GM19099 (cell line): ENCODE data around the gene TWIST2.

Experiments used
- POLR2A ChIP-seq: IDR thresholded peaks from 3 replicates; pipeline ENCODE4 v1.6.1; 2011; ENCODE audit warnings: low read depth; ENCODE audit not compliant: insufficient read length; ENCODE audit errors: extremely low read depth

Gene TWIST2

DNA sequence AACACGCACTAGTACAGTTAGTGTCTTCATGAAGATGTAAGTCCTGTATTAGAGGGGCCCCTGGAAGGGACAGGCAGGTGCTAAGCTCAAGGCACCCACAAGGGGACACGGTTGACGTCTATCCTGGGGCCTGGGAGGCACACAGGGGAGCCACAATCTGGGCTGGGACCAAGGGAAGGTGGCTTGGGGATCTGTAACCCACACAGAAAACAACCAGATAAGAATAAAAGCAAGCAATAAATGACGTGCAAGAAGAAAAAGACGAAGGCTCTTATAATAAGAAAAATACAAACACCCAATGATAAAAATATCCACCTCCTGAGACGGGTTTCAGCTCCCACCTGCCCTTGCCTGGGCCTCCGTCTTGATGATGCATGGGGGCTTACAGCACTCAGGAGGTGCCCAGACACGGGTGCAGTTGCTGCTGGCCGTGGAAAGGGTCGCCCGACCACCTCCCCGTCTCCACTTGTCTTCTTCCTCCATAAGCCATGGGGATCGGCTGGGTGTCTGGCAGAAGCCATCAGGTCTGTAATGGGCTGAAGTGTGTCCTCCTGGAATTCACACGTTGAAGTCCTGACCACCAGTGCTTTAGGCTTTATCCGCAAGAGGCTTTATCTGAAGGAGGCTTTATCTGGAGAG is 73.9 kb downstream of the TWIST2 start:
- no peak for TF ChIP-seq POLR2A

DNA sequence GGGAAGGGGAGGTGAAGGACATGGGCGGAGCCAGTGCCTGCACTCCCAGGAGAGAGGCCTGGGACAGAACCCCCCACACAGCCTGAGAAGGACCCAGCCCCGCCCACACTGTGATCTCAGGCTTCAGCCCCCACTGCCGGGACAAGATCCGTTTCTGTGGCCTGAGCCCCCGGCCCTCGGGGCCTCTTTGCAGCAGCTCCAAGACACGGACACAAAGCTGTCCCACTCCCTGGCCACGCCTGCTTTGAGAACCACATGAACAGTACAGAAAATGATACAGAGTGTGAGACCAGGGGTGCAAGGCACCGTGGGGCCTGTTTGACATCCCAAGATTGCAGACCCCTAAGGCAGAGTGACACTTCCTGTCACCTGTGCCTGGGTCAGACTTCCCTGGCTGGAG is 74.5 kb downstream of the TWIST2 start:
- TF ChIP-seq POLR2A: no peak

DNA sequence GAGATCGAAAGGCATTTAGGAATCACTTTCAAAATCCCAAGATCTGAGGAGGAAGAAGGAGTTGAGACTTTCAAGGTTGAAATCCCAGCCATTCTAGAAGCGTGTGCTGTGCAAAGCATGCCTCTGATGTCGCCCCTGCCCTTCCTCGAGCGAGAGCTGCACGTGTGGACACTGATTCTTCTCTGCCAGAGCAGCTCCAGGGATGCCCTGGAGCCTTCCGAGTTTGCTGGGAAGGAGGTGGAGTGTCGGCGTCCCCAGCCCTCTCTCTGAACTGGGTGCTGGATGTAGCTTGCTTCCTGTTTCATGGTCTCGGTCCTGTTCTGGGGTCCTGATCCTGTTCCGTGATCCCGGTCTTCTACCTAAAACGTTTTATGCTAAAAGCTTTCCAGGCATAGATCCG is 76.1 kb downstream of the TWIST2 start:
- no peak for TF ChIP-seq POLR2A

DNA sequence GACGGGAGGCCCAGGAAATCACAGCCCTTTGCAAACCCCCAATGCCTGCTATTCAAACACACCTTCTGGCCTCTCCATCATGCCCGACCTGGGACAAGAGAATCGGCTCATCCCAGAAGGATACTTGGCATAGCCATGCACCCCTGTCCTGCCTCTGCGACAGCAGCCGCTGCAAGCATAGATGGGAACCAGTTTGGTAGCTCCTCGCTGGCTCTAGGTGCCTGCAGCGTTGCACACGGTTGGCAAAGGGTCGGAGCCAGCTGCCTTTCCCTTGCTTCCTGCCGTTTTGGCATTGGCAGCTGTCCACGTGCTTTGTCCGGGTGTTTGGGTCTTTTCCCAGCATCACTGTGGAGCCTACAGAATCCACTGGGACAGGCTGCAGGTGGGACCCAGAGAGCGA is 76.9 kb downstream of the TWIST2 start:
- TF ChIP-seq POLR2A: no peak

- TF ChIP-seq POLR2A: no peak
Observed at GRCh38 chr2:238925281-238925680, 77.4 kb downstream of the TWIST2 start.

DNA sequence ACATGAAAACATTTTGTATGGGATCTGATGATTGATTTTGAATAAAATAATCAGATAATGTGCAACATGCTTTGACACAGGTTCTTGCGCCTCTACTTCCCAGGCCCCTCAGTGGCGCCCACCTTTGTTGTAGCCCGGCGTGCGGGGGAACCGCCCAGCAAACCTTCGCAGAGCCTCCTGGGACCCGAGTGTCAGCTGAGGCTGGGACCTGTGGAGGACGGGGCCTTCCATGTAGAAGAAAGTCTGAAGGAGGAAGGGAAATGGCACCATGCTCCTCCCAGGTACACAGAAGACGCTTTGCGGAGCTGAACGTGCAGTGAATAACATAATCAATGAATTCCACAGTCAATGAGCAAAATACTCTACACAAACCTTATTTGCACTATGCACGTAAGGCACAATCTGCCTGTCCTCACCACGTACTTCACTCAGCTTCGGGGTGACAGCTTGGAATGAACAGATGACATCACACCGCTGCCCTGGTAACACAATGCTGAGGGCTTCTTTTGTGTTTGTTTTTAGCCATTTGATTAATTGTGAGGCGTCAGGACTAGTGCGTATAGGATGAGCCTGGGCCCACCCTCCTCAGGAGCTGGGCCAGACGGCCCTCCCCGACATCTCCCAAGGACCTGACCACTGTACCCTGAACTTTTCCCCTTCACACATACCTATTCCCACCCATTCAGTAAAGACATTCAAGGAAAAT is 78.1 kb downstream of the TWIST2 start:
- TF ChIP-seq POLR2A: no peak

DNA sequence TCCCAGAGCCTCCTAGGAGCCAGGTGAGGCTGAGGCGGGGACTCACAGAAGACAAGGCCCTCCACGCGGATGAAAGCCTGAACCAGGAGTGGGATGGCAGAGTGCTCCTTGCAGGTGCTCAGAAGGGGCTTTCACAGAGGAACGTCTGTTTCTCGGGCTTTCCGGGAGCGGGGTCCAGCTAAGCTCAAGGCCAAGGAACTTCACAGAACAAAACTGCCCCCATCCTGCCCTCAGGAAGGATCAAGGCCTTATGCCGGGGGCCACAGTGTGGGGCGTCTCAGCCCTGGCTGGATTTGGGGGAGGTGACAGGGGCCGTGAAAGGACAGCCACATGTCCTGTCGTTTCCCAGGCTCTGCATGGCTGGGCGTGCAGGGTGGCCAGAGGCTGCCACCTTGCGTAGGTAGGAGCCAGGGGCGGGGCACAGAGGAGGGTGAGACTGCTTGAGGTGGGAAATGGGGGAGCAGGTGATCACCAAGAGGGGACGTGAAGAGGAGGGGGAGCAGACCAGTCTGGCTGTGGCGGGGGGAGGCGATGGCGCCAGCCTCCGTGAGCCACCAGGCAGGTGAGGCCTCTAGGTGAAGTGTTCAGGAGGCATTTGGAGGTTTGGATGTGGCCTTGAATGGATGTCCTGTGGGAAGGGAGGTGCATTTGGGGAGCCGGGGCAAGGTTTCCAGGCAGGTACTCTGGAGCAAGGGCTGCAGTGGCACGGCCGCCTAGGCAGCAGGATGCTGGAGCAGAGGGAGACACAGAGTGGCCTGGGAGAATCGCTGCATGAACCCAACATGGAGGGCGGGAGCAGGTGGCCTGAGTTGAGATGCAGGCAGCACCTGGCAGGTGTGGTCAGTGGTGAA is 79.1 kb downstream of the TWIST2 start:
- no peak for TF ChIP-seq POLR2A

DNA sequence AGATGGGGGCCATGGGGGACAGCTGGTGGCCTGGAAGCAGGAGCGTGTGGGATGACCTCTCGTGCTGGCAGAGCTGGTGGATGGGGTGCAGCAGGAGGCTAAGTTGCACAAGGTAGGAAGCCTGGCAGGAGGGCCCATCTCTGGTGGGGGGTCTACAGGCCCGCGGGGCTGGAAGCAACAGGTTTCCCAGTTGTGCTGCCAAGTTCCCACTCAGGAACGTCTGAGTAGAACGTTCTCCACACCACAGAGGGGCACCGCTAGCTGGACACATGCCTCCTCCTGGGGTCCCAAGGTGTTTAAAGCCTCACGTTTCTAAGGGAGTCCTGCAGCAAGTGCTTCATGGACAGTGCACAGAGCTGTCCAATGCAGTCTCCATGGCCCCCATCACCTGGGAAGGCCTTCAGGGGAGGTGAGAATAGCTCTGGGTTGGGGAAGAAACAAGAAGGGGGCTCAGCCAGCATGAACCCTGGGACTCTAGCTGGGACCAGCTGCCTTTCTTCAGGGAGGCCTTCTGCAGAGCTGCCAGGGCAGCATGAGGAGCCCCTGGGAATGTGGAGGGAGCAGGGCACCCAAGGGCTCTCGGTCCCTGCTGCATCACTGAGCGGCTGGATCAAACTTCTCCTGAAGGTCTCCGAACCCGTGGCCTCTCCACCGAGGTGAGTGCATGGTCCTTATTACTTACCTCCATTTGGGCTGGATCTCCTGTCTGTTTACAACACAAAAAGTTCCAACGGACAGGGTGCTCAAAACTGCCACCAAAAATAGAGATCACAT is 80.0 kb downstream of the TWIST2 start:
- no peak for TF ChIP-seq POLR2A

DNA sequence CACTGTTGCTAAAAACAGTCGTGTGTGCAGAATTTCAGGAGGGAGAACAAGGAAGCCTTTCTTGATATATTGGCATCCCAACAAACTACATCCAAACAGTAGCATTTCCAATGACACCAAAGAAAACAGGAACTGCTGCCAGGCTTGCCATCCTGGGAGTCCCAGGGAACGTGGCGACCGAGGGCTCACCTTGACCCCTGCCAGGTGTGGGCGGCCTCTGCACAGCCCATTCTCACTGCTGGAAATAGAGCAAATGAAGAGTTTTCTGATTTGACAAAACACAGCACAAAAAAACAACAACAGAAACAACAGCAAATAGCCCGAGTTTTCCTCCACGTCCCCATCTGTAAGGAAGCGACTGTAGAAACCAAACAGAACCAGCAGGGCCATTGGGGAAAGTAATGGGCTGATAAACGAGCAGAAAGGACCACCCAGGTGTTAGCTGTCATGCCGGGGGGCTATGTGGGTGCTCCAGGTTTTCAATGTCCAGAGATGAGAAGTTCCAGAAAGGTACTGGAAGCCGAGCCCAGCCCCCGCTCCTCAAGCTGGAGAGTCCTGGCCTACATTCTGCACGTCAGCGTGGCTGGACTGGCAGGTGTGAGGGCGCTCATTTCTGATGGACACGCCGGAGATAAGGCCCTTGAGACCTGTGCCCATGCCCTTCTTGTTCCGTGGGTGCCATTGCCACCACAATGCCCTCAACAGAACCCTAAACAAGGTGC is 80.8 kb downstream of the TWIST2 start:
- no peak for TF ChIP-seq POLR2A

DNA sequence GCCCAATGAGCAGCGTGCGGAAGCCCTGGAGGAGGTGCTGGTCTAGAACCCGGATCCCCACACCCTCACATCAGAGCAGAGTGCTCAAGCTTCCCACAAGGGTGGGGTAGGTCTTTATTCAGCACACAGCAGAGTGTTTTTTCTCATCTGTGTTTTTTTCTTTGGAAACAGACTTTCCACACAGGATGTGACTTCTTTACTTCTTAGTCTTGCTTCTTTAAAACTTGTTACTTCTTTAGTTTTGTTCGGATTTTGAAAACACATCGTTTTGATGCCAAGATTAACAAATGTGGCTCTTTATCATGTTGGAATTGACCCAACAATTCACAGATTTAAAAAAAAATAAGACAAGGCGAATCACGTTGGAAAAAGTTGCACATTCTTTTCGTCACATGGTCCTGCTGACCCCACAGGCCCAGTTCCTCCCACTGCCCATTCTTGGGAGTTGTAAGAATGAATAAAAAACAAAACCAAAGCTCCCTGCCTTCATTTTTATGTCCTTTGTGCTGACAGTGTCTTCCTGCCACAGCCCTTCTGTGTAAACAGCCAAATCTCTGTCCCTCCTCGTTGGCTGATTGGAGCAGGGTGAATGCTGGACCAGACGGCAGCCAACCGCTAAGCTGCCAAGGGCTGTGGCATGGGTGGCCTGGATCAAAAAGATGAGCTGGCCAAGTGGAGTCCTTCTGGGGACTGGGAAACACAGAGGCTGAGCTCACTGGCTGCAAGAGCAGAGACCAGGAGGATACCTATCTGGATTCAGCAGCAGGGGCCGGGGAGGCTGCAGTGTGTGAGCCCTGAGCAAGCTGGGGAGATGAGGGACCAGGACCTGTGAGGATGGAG is 81.6 kb downstream of the TWIST2 start:
- no peak for TF ChIP-seq POLR2A

DNA sequence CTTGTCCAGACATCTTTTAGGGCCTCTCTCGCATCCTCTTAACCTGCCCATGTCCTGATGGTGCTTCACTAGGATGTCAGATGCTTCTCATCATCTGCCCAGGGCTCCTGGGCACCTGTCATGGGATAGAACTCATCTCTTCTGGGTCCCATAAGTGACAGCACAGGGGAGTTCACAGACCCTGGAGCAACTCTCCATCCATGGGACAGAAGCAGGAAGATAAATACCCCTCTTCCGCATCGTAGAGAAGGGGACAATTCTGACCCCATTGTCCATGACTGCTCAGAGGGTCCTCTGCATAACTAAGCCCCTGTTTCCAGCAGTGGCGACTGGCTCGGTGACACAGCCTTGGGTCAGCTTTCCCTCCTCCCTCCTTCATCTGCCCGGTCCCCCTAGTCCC is 82.3 kb downstream of the TWIST2 start:
- no peak for TF ChIP-seq POLR2A

GRCh38 chr2:238936162-238937052 is 88.5 kb downstream of the TWIST2 start:
- TF ChIP-seq POLR2A: no peak

GRCh38 chr2:238938003-238938400 is 90.1 kb downstream of the TWIST2 start:
- no peak for TF ChIP-seq POLR2A
